Activated T-cell treated with anti-CD3 and anti-CD28 coated beads for 1 hour (primary cell): ENCODE results near the gene CCDC85C.
A peak's percentile ranks its signal among the peaks of the same experiment; 100 is the strongest.

Source experiments
- DNase-seq: peaks from one replicate; pipeline ENCODE4 v3.0.0-alpha.2; 2020; ENCODE audit warnings: low read depth

Gene CCDC85C

DNA sequence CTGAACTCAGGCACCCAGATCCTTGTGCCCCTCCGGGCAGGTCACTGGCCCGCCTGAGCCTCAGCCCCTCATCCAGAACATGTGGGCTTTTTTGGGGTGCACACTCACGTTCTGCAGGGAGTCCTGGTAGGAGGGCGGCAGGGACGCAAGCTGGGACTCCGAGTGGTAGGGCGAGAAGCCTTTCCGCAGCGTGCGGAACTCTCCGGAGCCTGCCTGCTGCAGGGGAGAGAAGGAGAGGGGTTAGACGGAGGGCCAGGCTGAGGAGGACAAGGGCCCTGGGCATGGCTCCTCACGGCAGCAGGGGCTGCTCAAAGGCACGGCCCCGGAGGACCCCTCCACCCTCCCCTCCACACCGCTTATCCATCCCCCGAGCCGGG is 82.0 kb downstream of the CCDC85C start:
- no peak for DNase-seq

DNA sequence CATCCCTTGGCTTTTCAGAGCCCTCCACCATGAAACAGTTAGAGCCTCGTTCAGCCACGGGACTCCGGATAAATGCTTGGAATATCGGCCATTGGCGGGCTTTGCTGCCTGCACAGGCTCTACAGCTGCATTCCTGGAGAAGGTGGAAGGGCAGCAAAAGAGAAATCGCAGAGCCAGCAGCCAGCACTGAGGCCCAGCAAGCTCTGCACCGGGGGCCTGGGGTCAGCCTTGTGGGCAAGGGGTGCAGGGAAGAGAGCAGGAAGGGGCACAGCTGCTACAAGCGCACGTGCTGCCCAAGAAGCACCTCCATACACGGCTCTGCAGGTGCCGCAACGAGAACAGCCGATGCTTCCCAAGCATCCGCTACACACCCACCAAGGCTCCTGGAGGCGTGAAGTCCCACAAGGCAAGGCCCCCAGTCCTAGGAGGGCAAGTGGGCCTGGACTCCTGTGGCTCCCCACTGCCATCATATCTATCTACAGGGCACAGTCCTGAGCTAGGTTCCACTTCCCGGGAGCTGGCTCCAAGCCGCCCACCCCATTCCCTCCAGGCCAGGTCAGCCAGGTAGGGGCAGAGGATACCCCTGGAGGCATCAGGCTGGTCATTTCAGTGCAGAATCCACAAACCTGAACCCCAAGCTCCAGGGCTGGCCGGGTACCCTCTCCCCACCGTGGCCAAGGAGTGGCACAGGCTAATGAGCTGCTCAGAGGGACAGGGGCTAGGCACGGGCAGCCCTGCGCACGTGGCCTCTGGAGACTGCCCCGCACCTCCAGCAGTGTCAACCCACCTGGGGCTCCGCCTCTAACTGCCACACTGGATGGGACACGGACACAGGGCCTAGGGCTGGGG is 82.6 kb downstream of the CCDC85C start:
- no peak for DNase-seq

- DNase-seq, result no peak
Observed at GRCh38 chr14:99520571-99521081, 83.4 kb downstream of the CCDC85C start.

- no peak for DNase-seq
Observed at GRCh38 chr14:99519931-99520421, 84.0 kb downstream of the CCDC85C start.

DNA sequence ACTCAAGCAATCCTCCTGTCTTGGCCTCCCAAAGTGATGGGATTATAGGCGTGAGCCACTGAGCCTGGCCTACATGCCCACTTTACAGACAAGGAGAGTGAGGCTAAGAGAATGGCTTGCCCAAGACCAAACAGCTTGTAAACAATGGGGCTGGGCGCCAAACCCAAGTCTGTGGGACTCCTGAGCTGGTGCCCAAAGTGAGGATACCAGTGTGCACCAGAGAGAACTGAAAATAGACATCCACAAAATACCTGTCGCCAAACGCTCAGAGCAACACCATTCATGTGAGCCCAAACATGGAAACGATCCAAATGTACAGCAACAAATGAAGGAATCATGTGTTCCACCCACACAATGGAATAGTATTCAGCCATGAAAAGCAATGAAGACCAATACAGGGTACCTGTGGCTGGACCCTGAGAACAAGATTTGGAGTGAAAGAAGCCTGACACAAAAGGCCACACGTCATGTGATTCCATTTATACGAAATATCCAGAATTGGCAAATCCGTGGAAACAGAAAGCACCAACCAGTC is 84.6 kb downstream of the CCDC85C start:
- no peak for DNase-seq

GRCh38 chr14:99518441-99519346 is 85.3 kb downstream of the CCDC85C start:
- peak; percentile 83 for DNase-seq

- no peak for DNase-seq
Observed at GRCh38 chr14:99517643-99518381, 86.2 kb downstream of the CCDC85C start.

GRCh38 chr14:99516871-99517642 is 87.0 kb downstream of the CCDC85C start:
- no peak for DNase-seq

GRCh38 chr14:99516156-99516870 is 87.7 kb downstream of the CCDC85C start:
- DNase-seq, result no peak

- DNase-seq, result no peak
Observed at GRCh38 chr14:99515301-99516155, 88.5 kb downstream of the CCDC85C start.

DNA sequence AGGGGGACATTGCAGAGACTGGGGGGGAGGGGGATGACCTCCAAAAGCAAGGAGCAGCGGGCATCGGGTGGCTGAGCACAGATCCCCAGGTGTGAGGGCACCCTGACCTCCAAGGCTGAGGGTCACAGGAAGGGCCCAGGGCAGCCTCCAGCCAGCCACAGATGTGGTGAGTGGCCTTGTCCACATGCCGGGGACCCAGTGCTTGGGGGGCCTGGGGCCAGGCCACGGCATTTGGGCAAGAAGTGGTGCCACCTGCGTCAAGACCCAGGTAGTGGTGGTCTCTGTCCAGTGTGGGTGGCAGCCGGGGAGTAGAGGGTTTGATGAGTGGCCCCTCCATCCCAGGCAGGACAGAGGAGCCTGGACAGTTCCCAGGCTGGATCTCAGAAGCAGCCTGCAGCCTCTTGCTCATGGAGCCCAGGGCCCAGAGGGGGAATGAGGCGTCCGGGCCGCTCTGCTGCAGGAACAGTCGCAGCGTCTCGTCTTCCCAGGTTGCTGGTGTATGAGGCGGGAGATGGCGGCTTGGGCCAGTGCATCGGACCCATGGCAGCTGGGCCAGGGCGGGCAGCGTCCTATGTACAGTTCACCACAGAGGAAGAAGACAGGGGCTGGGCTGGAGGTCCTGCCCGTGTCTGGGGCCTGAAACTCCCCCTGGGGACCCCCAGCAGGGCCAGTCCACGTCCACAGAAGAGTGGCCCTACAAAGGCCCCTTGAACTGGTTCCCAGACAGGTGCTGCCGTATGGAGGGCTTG is 89.3 kb downstream of the CCDC85C start:
- no peak for DNase-seq

DNA sequence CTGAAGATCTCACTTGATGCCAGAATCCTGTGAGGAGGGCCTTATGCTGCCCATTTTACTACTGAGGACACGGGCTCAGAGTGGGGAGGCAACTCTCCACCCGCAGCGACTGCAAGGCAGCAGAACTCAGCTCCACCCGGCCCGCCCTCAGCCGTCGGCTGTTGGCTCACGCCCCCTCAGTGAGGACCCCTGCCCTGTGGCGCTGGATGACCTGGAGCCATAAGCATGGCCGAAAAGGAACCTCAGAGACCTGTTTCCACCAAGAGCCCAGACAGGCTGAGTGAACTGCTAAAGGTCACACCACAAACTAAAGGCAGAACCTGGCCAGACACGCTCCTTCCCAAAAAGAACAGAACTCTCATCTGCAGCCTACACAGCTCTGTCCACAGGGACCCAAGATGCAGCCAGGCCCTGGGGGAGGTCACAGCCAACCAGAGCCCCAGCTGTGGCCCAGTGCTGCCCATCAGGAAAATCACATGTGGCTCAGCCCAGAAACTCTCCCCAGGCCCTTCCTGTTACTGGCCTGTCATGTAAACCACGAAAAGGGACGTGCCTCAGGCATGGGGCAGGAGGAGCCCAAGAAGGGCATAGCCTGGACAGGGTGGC is 90.0 kb downstream of the CCDC85C start:
- no peak for DNase-seq

DNA sequence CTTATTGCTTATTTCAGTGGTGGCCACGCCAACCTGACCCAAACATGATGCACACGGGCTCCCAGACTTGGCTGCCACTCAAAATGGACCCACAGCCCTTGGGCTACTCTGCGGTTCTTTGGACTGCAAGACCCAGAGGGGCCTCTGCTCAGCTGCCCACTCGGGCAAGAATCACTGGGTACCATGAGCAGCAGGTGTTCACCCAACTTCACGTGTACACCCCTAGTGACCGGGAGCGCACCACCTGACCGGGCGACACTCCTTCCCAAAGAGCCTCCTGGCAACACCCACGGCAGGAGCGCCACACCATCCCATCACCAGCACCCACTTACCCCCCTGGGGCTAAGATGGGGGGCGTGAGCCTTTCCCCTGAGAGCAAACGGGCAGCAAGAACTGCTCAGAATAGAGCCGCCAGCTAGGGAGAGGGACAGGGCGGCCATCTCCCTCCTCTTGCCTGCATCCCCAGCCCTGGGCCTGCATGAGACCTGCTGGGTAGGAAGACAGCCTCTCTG is 90.8 kb downstream of the CCDC85C start:
- no peak for DNase-seq

DNA sequence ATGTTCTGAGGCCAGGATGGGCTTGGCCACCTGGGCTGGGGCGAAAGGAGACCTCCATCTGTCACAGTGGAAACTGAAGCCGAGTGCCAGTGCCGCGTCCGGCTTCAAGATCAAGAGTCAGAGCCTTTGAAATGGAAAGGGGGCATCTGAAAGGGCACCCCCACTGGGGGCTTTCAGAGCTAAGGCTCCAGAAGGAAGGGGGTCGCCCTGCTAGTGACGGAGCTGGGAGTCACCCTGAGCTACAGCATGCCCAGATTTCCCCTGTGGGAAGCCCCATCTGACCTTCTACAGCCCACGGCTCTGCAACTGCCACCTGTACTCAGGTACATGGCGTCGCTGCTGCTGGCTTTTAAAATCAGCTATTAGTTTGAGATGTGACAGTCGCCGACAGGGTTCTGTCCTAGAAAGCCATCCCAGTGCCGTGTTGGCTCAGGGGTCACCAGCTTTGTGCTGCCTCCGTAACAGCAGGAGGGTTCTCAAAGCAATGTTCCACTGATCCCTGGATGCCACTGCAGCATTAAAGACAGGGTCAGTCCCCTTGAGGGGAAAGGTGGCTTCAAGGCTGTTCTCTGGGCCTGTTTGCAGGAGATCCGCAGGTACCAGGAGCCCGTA is 91.3 kb downstream of the CCDC85C start:
- DNase-seq, result no peak

DNA sequence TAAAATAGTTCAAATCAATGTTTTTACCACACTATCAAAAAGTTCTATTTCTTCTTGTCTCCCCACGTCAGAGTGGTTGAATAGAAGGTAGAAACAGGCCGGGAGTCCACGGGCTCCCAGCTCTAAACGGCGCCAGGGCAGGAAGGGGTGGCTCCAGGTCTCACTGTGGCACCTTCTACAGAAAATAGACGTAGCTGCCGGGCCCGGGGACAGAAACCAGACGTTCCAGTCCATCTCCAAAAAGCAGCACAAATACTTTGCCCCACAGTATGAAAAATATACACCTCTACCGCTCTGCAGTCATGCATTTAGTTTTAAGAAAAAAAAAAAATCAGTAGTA is 91.9 kb downstream of the CCDC85C start:
- no peak for DNase-seq

DNA sequence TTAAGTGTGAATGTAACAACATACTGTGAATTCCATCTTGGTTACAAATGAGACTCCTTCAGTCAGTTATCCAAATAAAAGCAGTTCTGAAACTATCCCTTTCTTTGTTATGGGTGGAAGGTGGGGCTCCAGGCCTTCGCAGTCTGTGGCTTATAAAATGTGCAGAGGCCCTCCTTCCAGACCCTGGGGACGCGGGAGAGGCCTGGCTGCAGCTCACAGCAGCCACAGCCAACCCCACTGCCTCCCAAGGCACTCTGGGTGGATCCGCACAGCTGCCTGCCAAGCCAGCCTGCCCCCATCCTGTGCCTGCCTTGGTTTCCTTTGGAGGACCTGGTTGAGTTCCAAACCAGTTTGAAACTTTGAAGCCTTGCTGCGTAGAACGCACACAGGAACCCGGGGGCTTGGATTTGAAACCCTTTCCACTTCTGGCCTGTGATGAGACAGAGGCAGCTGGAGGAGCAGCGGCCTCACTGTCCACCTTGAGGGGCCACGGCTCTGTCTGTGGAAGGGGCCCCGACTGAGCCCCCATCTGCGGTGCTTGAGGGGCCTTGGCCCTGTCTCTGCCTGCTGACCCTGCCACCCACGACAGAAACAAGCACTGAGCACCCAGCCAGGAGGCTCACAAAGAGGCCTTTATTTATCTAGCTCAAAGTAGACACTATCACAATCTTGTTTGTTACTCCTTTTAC is 92.4 kb downstream of the CCDC85C start:
- DNase-seq, result no peak

GRCh38 chr14:99510556-99511139 is 93.4 kb downstream of the CCDC85C start:
- no peak for DNase-seq
